HepG2 (cell line): Measurements from ENCODE around the gene CTDSP1. TPM values are rescaled to one million over a fixed set of nuclear protein-coding genes. Genes with fewer than 3 reads are reported as not detected.

Experiments
- THYN1 ChIP-seq: sonication (generic); formaldehyde crosslinking; IDR thresholded peaks from 2 replicates; pipeline ENCODE4 v1.8.1; 2023; ENCODE audit warnings: low read depth, mild to moderate bottlenecking, moderate library complexity, missing genetic modification reagents, borderline replicate concordance
- YEATS4 ChIP-seq: sonication (generic); formaldehyde crosslinking; IDR thresholded peaks from 2 replicates; pipeline ENCODE4 v1.4.0; 2020; ENCODE audit warnings: missing genetic modification reagents, borderline replicate concordance
- ZNF253 ChIP-seq: sonication (generic); formaldehyde crosslinking; IDR thresholded peaks from 2 replicates; pipeline ENCODE4 v1.8.0; 2022; ENCODE audit warnings: mild to moderate bottlenecking, missing genetic modification reagents, borderline replicate concordance
- ZNF660 ChIP-seq: sonication (generic); formaldehyde crosslinking; IDR thresholded peaks from 2 replicates; pipeline ENCODE4 v1.5.1; 2020; ENCODE audit warnings: mild to moderate bottlenecking, low read depth, missing genetic modification reagents, borderline replicate concordance
- ZSCAN20 ChIP-seq: sonication (generic); formaldehyde crosslinking; IDR thresholded peaks from 2 replicates; pipeline ENCODE4 v1.4.0; 2020; ENCODE audit warnings: missing genetic modification reagents, mild to moderate bottlenecking, borderline replicate concordance
- ZSCAN31 ChIP-seq: sonication (generic); formaldehyde crosslinking; IDR thresholded peaks from 2 replicates; pipeline ENCODE4 v1.5.0; 2020; ENCODE audit warnings: low read depth, mild to moderate bottlenecking, missing genetic modification reagents
- polyA plus RNA-seq, 8 experiments: library from polyadenylated mRNA; depleted of rRNA in 3 of 8; stranded (reverse) in 7 of 8; unstranded in 1 of 8; fragments of >200 nt; fragmentation: Illumina TruSeq in 4 of 8; extraction: Trizol in 4 of 8; gene quantifications; 2 replicates each; pipeline versions ENCODE4 v1.2.1 to v1.2.3, GENCODE V29; 2011 to 2016; ENCODE audit warnings: low read depth in 4 of 8, missing spikeins in 1 of 8, mixed read lengths in 1 of 8; ENCODE audit not compliant: insufficient read depth in 1 of 8
- total RNA-seq, 5 experiments: library from RNA; depleted of rRNA; stranded (reverse); fragments of >200 nt; fragmentation: Illumina TruSeq; extraction: Trizol; gene quantifications; 2 replicates each; pipeline ENCODE4 v1.2.3, GENCODE V29; 2016; ENCODE audit warnings: low read depth in 1 of 5
- TF ChIP-seq, protein P1 (sequence below): sonication (generic); formaldehyde crosslinking; IDR thresholded peaks from 2 replicates; pipeline ENCODE4 v1.4.0; 2020; ENCODE audit warnings: missing genetic modification reagents
- TF ChIP-seq, protein P2 (sequence below): sonication (generic); formaldehyde crosslinking; IDR thresholded peaks from 2 replicates; pipeline ENCODE4 v1.9.0; 2021; ENCODE audit warnings: mild to moderate bottlenecking, missing genetic modification reagents
- TF ChIP-seq, protein P3 (sequence below), 2 experiments: IDR thresholded peaks; 2 replicates each; pipeline ENCODE4 v1.6.1; 2011 to 2012; ENCODE audit warnings: low read length in 2 of 2, borderline replicate concordance in 1 of 2, low read depth in 1 of 2, mild to moderate bottlenecking in 1 of 2, moderate library complexity in 1 of 2
- TF ChIP-seq, protein P4 (sequence below): sonication (generic); formaldehyde crosslinking; IDR thresholded peaks from 2 replicates; pipeline ENCODE4 v1.4.0; 2020; ENCODE audit warnings: missing genetic modification reagents
- TF ChIP-seq, protein P5 (sequence below): sonication (generic); formaldehyde crosslinking; IDR thresholded peaks from 2 replicates; pipeline ENCODE4 v1.4.0; 2020; ENCODE audit warnings: missing genetic modification reagents, borderline replicate concordance

The CTDSP1 gene
- total and polyA plus RNA-seq, 2 of the 13 experiments (the other 11 are each of a cell fraction or from before 2014, with no cell fraction given) = 91.0 to 268 TPM

DNA sequence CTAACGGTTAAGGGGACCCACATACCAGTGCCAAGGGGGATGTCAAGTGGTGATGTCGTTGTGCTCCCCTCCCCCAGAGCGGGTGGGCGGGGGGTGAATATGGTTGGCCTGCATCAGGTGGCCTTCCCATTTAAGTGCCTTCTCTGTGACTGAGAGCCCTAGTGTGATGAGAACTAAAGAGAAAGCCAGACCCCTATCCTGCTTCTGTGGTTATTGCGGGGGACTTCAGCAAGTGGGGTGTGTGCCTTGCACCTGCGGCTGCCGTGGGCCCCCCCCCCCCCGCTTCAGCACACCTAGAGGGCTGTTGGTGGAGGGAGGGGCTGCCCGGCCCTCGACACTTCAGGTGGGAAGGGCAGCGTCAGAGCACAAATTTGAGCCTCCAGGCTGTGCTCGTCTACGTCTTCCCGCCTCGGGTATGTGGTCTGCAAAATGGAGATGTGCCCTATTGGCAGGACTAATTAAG is 6.1 kb downstream of the CTDSP1 start (continued):
- TF ChIP-seq, protein P1, sequence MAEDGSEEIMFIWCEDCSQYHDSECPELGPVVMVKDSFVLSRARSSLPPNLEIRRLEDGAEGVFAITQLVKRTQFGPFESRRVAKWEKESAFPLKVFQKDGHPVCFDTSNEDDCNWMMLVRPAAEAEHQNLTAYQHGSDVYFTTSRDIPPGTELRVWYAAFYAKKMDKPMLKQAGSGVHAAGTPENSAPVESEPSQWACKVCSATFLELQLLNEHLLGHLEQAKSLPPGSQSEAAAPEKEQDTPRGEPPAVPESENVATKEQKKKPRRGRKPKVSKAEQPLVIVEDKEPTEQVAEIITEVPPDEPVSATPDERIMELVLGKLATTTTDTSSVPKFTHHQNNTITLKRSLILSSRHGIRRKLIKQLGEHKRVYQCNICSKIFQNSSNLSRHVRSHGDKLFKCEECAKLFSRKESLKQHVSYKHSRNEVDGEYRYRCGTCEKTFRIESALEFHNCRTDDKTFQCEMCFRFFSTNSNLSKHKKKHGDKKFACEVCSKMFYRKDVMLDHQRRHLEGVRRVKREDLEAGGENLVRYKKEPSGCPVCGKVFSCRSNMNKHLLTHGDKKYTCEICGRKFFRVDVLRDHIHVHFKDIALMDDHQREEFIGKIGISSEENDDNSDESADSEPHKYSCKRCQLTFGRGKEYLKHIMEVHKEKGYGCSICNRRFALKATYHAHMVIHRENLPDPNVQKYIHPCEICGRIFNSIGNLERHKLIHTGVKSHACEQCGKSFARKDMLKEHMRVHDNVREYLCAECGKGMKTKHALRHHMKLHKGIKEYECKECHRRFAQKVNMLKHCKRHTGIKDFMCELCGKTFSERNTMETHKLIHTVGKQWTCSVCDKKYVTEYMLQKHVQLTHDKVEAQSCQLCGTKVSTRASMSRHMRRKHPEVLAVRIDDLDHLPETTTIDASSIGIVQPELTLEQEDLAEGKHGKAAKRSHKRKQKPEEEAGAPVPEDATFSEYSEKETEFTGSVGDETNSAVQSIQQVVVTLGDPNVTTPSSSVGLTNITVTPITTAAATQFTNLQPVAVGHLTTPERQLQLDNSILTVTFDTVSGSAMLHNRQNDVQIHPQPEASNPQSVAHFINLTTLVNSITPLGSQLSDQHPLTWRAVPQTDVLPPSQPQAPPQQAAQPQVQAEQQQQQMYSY (CRISPR knock-in tag) = no peak
- TF ChIP-seq, protein P2, sequence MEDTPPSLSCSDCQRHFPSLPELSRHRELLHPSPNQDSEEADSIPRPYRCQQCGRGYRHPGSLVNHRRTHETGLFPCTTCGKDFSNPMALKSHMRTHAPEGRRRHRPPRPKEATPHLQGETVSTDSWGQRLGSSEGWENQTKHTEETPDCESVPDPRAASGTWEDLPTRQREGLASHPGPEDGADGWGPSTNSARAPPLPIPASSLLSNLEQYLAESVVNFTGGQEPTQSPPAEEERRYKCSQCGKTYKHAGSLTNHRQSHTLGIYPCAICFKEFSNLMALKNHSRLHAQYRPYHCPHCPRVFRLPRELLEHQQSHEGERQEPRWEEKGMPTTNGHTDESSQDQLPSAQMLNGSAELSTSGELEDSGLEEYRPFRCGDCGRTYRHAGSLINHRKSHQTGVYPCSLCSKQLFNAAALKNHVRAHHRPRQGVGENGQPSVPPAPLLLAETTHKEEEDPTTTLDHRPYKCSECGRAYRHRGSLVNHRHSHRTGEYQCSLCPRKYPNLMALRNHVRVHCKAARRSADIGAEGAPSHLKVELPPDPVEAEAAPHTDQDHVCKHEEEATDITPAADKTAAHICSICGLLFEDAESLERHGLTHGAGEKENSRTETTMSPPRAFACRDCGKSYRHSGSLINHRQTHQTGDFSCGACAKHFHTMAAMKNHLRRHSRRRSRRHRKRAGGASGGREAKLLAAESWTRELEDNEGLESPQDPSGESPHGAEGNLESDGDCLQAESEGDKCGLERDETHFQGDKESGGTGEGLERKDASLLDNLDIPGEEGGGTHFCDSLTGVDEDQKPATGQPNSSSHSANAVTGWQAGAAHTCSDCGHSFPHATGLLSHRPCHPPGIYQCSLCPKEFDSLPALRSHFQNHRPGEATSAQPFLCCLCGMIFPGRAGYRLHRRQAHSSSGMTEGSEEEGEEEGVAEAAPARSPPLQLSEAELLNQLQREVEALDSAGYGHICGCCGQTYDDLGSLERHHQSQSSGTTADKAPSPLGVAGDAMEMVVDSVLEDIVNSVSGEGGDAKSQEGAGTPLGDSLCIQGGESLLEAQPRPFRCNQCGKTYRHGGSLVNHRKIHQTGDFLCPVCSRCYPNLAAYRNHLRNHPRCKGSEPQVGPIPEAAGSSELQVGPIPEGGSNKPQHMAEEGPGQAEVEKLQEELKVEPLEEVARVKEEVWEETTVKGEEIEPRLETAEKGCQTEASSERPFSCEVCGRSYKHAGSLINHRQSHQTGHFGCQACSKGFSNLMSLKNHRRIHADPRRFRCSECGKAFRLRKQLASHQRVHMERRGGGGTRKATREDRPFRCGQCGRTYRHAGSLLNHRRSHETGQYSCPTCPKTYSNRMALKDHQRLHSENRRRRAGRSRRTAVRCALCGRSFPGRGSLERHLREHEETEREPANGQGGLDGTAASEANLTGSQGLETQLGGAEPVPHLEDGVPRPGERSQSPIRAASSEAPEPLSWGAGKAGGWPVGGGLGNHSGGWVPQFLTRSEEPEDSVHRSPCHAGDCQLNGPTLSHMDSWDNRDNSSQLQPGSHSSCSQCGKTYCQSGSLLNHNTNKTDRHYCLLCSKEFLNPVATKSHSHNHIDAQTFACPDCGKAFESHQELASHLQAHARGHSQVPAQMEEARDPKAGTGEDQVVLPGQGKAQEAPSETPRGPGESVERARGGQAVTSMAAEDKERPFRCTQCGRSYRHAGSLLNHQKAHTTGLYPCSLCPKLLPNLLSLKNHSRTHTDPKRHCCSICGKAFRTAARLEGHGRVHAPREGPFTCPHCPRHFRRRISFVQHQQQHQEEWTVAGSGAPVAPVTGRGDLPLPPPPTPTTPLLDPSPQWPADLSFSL (CRISPR knock-in tag) = no peak
- TF ChIP-seq ZSCAN20 (CRISPR knock-in tag) (no peak), YEATS4 (CRISPR knock-in tag) (no peak), ZNF253 (CRISPR knock-in tag) (0 out of 2 replicates have a peak, but pooled peaks have one; percentile 74), THYN1 (CRISPR knock-in tag) (peak; percentile 51; the same call in 1 of the 2 replicates), ZSCAN31 (CRISPR knock-in tag) (no peak), ZNF660 (CRISPR knock-in tag) (no peak)
- TF ChIP-seq, protein P3, sequence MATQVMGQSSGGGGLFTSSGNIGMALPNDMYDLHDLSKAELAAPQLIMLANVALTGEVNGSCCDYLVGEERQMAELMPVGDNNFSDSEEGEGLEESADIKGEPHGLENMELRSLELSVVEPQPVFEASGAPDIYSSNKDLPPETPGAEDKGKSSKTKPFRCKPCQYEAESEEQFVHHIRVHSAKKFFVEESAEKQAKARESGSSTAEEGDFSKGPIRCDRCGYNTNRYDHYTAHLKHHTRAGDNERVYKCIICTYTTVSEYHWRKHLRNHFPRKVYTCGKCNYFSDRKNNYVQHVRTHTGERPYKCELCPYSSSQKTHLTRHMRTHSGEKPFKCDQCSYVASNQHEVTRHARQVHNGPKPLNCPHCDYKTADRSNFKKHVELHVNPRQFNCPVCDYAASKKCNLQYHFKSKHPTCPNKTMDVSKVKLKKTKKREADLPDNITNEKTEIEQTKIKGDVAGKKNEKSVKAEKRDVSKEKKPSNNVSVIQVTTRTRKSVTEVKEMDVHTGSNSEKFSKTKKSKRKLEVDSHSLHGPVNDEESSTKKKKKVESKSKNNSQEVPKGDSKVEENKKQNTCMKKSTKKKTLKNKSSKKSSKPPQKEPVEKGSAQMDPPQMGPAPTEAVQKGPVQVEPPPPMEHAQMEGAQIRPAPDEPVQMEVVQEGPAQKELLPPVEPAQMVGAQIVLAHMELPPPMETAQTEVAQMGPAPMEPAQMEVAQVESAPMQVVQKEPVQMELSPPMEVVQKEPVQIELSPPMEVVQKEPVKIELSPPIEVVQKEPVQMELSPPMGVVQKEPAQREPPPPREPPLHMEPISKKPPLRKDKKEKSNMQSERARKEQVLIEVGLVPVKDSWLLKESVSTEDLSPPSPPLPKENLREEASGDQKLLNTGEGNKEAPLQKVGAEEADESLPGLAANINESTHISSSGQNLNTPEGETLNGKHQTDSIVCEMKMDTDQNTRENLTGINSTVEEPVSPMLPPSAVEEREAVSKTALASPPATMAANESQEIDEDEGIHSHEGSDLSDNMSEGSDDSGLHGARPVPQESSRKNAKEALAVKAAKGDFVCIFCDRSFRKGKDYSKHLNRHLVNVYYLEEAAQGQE (IDR thresholded peaks at IDR 0.05; ENCODE audit: borderline replicate concordance in 1 of 2, low read depth in 1 of 2, low read length in 2 of 2) = no peak
- TF ChIP-seq, protein P4, sequence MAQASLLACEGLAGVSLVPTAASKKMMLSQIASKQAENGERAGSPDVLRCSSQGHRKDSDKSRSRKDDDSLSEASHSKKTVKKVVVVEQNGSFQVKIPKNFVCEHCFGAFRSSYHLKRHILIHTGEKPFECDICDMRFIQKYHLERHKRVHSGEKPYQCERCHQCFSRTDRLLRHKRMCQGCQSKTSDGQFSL (CRISPR knock-in tag) = peak; percentile 60
- TF ChIP-seq, protein P5, sequence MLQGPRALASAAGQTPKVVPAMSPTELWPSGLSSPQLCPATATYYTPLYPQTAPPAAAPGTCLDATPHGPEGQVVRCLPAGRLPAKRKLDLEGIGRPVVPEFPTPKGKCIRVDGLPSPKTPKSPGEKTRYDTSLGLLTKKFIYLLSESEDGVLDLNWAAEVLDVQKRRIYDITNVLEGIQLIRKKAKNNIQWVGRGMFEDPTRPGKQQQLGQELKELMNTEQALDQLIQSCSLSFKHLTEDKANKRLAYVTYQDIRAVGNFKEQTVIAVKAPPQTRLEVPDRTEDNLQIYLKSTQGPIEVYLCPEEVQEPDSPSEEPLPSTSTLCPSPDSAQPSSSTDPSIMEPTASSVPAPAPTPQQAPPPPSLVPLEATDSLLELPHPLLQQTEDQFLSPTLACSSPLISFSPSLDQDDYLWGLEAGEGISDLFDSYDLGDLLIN = no peak
